HAP-1 (cell line): Measurements from ENCODE around the gene FLT3.

Source experiments
- DNase-seq, 2 experiments: peaks; one replicate each; pipeline ENCODE4 v3.0.0-alpha.2; 2016 to 2020; ENCODE audit warnings: low spot score in 2 of 2
- H3K27me3 ChIP-seq: fragments of 250-450 bp; sonication (Bioruptor Pico); 2 replicates; pipeline ENCODE4 v1.5.1; 2020; ENCODE audit warnings: low read depth, mild to moderate bottlenecking, moderate library complexity
- H3K36me3 ChIP-seq: fragments of 250-450 bp; sonication (Bioruptor Pico); replicated peaks from 2 replicates; pipeline ENCODE4 v1.5.1; 2020; ENCODE audit warnings: mild to moderate bottlenecking
- H3K4me1 ChIP-seq: fragments of 250-450 bp; sonication (Bioruptor Pico); 2 replicates; pipeline ENCODE4 v1.5.1; 2020; ENCODE audit warnings: mild to moderate bottlenecking
- H3K4me3 ChIP-seq: fragments of 250-450 bp; sonication (Bioruptor Pico); 2 replicates; pipeline ENCODE4 v1.5.1; 2020; ENCODE audit warnings: mild to moderate bottlenecking, moderate library complexity
- H3K9me3 ChIP-seq: fragments of 250-450 bp; sonication (Bioruptor Pico); 2 replicates; pipeline ENCODE4 v1.5.1; 2020; ENCODE audit warnings: mild to moderate bottlenecking, moderate library complexity
- in situ Hi-C: fragments of 300-500 bp; cut with MboI; formaldehyde crosslinking; loops from 3 replicates; pipeline ENCODE4 v1.14.3; 2020; ENCODE audit warnings: low sequenced_read_pairs, inconsistent platforms, mixed read lengths

FLT3 gene

GRCh38 chr13:27973961-27974662, 126.3 kb downstream of the FLT3 start:
- H3K4me1 ChIP-seq, result peaks cover 3% of the 10 kb centered on the region; the same call in 1 of the 2 replicates
- no peaks in the 10 kb centered on the region for H3K9me3 ChIP-seq
- in situ Hi-C loops, result no loop called here
- no peak for DNase-seq
- no peak overlapping the region for H3K4me3 ChIP-seq
- H3K36me3 ChIP-seq, result no peaks in the 10 kb centered on the region
- H3K27me3 ChIP-seq, result no peaks in the 10 kb centered on the region

- in situ Hi-C loops, result no loop called here
- Histone ChIP-seq H3K4me3 (no peak overlapping the region), H3K4me1 (peaks cover 3% of the 10 kb centered on the region; the same call in 1 of the 2 replicates), H3K27me3 (no peaks in the 10 kb centered on the region), H3K36me3 (no peaks in the 10 kb centered on the region), H3K9me3 (no peaks in the 10 kb centered on the region)
- DNase-seq, result no peak
Observed at GRCh38 chr13:27973291-27973690, 127.1 kb downstream of the FLT3 start.

GRCh38 chr13:27972478-27972820, 127.9 kb downstream of the FLT3 start:
- DNase-seq, result no peak
- Histone ChIP-seq H3K4me3 (no peak overlapping the region), H3K4me1 (peaks cover 3% of the 10 kb centered on the region), H3K27me3 (peaks cover 2% of the 10 kb centered on the region; the same call in 1 of the 2 replicates), H3K9me3 (no peaks in the 10 kb centered on the region), H3K36me3 (no peaks in the 10 kb centered on the region)
- in situ Hi-C loops, result no loop called here

- H3K36me3 ChIP-seq, result no peaks in the 10 kb centered on the region
- in situ Hi-C loops, result no loop called here
- H3K9me3 ChIP-seq, result no peaks in the 10 kb centered on the region
- peaks cover 3% of the 10 kb centered on the region for H3K4me1 ChIP-seq
- DNase-seq, result no peak
- no peak overlapping the region for H3K4me3 ChIP-seq
- H3K27me3 ChIP-seq, result peaks cover 7% of the 10 kb centered on the region; the same call in 1 of the 2 replicates
Observed at GRCh38 chr13:27971776-27972477, 128.4 kb downstream of the FLT3 start.

GRCh38 chr13:27971236-27971645, 129.1 kb downstream of the FLT3 start:
- in situ Hi-C loops, result no loop called here
- Histone ChIP-seq H3K9me3 (no peaks in the 10 kb centered on the region), H3K4me1 (peaks cover 3% of the 10 kb centered on the region), H3K4me3 (no peak overlapping the region), H3K27me3 (peaks cover 7% of the 10 kb centered on the region; the same call in 1 of the 2 replicates), H3K36me3 (no peaks in the 10 kb centered on the region)
- no peak for DNase-seq

GRCh38 chr13:27970382-27971235, 129.8 kb downstream of the FLT3 start:
- in situ Hi-C loops, result no loop called here
- H3K36me3 ChIP-seq, result no peaks in the 10 kb centered on the region
- H3K9me3 ChIP-seq, result no peaks in the 10 kb centered on the region
- H3K4me3 ChIP-seq, result no peak overlapping the region
- peaks cover 4% of the 10 kb centered on the region for H3K4me1 ChIP-seq
- DNase-seq, result no peak
- peaks cover 7% of the 10 kb centered on the region; the same call in 1 of the 2 replicates for H3K27me3 ChIP-seq

GRCh38 chr13:27969866-27970229, 130.5 kb downstream of the FLT3 start:
- in situ Hi-C loops, result no loop called here
- no peaks in the 10 kb centered on the region for H3K36me3 ChIP-seq
- H3K27me3 ChIP-seq, result peaks cover 7% of the 10 kb centered on the region; the same call in 1 of the 2 replicates
- peaks cover 6% of the 10 kb centered on the region for H3K4me1 ChIP-seq
- no peaks in the 10 kb centered on the region for H3K9me3 ChIP-seq
- no peak overlapping the region for H3K4me3 ChIP-seq
- no peak for DNase-seq

- peak; percentile 73 to 83 for DNase-seq
- Histone ChIP-seq H3K36me3 (no peaks in the 10 kb centered on the region), H3K27me3 (peaks cover 7% of the 10 kb centered on the region; the same call in 1 of the 2 replicates), H3K4me1 (peaks cover 6% of the 10 kb centered on the region), H3K9me3 (no peaks in the 10 kb centered on the region), H3K4me3 (peak within 1 kb of the TSS; percentile 53)
- in situ Hi-C loops, result no loop called here
Observed at GRCh38 chr13:27969082-27969865, 131.1 kb downstream of the FLT3 start, which contains the start of gene CDX2. CDX2 (minus strand) TSS chr13:27969315; CDS start chr13:27969006, 309 bp downstream.

GRCh38 chr13:27968316-27969081, 131.9 kb downstream of the FLT3 start:
- Histone ChIP-seq H3K27me3 (peaks cover 7% of the 10 kb centered on the region; the same call in 1 of the 2 replicates), H3K9me3 (no peaks in the 10 kb centered on the region), H3K36me3 (no peaks in the 10 kb centered on the region), H3K4me1 (peaks cover 6% of the 10 kb centered on the region), H3K4me3 (peak overlapping the region; percentile 53)
- DNase-seq, result peak in 1 of 2 experiments; percentile 54
- in situ Hi-C loops, result no loop called here

GRCh38 chr13:27967736-27968315, 132.6 kb downstream of the FLT3 start:
- Histone ChIP-seq H3K27me3 (peaks cover 7% of the 10 kb centered on the region; the same call in 1 of the 2 replicates), H3K9me3 (no peaks in the 10 kb centered on the region), H3K4me3 (peak overlapping the region; percentile 53), H3K4me1 (peaks cover 6% of the 10 kb centered on the region), H3K36me3 (no peaks in the 10 kb centered on the region)
- DNase-seq, result peak in 1 of 2 experiments; percentile 58
- in situ Hi-C loops, result no loop called here

- H3K27me3 ChIP-seq, result peaks cover 7% of the 10 kb centered on the region; the same call in 1 of the 2 replicates
- H3K36me3 ChIP-seq, result no peaks in the 10 kb centered on the region
- DNase-seq, result peak in 1 of 2 experiments; percentile 37
- H3K4me3 ChIP-seq, result peak overlapping the region; percentile 53
- in situ Hi-C loops, result no loop called here
- H3K4me1 ChIP-seq, result peaks cover 6% of the 10 kb centered on the region
- H3K9me3 ChIP-seq, result no peaks in the 10 kb centered on the region
Observed at GRCh38 chr13:27967203-27967735, 133.1 kb downstream of the FLT3 start.

GRCh38 chr13:27966641-27967202, 133.7 kb downstream of the FLT3 start:
- H3K27me3 ChIP-seq, result peaks cover 7% of the 10 kb centered on the region; the same call in 1 of the 2 replicates
- no peaks in the 10 kb centered on the region for H3K9me3 ChIP-seq
- H3K4me1 ChIP-seq, result peaks cover 6% of the 10 kb centered on the region
- H3K36me3 ChIP-seq, result no peaks in the 10 kb centered on the region
- in situ Hi-C loops, result no loop called here
- H3K4me3 ChIP-seq, result peak overlapping the region; percentile 53
- peak in 1 of 2 experiments; percentile 29 for DNase-seq
